HepG2 (cell line): ENCODE results near the gene DDOST. TPM values are rescaled to one million over a fixed set of nuclear protein-coding genes. Genes with fewer than 3 reads are reported as not detected.

Experiments
- GABPB1 ChIP-seq: IDR thresholded peaks from 2 replicates; pipeline ENCODE4 v1.6.1; 2016; ENCODE audit warnings: mild to moderate bottlenecking, missing genetic modification reagents, moderate library complexity, missing compliant biosample characterization
- PAXIP1 ChIP-seq: sonication (generic); formaldehyde crosslinking; conservative IDR thresholded peaks from 2 replicates; pipeline ENCODE4 v1.4.0; 2020; ENCODE audit warnings: mild to moderate bottlenecking, missing genetic modification reagents, moderate library complexity
- POLR2AphosphoS5 ChIP-seq: IDR thresholded peaks from 2 replicates; pipeline ENCODE4 v1.6.1; 2012; ENCODE audit warnings: low read depth, low read length
- REPIN1 ChIP-seq: sonication (generic); formaldehyde crosslinking; IDR thresholded peaks from 2 replicates; pipeline ENCODE4 v1.8.0; 2022; ENCODE audit warnings: missing genetic modification reagents, low read depth, mild to moderate bottlenecking, borderline replicate concordance
- SCMH1 ChIP-seq: sonication (generic); formaldehyde crosslinking; IDR thresholded peaks from 2 replicates; pipeline ENCODE4 v1.9.0; 2021; ENCODE audit warnings: missing genetic modification reagents, mild to moderate bottlenecking, borderline replicate concordance
- SPEN ChIP-seq: sonication (generic); formaldehyde crosslinking; IDR thresholded peaks from 2 replicates; pipeline ENCODE4 v1.5.1; 2020; ENCODE audit warnings: low read depth, mild to moderate bottlenecking, missing genetic modification reagents
- THAP8 ChIP-seq: sonication (generic); formaldehyde crosslinking; IDR thresholded peaks from 2 replicates; pipeline ENCODE4 v1.5.1; 2020; ENCODE audit warnings: missing genetic modification reagents, mild to moderate bottlenecking, borderline replicate concordance
- USF2 ChIP-seq, 2 experiments: sonication (generic) in 1 of 2; formaldehyde crosslinking in 1 of 2; IDR thresholded peaks; 2 replicates each; pipeline versions ENCODE4 v1.5.1 to v1.6.1; 2011 to 2020; ENCODE audit warnings: borderline replicate concordance in 1 of 2, low read depth in 1 of 2, low read length in 1 of 2, mild to moderate bottlenecking in 1 of 2, missing genetic modification reagents in 1 of 2, moderate library complexity in 1 of 2
- ZNF251 ChIP-seq: sonication (generic); formaldehyde crosslinking; IDR thresholded peaks from 2 replicates; pipeline ENCODE4 v1.9.0; 2021; ENCODE audit warnings: mild to moderate bottlenecking, missing genetic modification reagents
- polyA plus RNA-seq, 8 experiments: library from polyadenylated mRNA; depleted of rRNA in 3 of 8; stranded (reverse) in 7 of 8; unstranded in 1 of 8; fragments of >200 nt; fragmentation: Illumina TruSeq in 4 of 8; extraction: Trizol in 4 of 8; gene quantifications; 2 replicates each; pipeline versions ENCODE4 v1.2.1 to v1.2.3, GENCODE V29; 2011 to 2016; ENCODE audit warnings: low read depth in 4 of 8, missing spikeins in 1 of 8, mixed read lengths in 1 of 8; ENCODE audit not compliant: insufficient read depth in 1 of 8
- total RNA-seq, 5 experiments: library from RNA; depleted of rRNA; stranded (reverse); fragments of >200 nt; fragmentation: Illumina TruSeq; extraction: Trizol; gene quantifications; 2 replicates each; pipeline ENCODE4 v1.2.3, GENCODE V29; 2016; ENCODE audit warnings: low read depth in 1 of 5
- TF ChIP-seq, protein P1 (sequence below), 2 experiments: fragments of 450-650 bp in 1 of 2; sonication (generic) in 1 of 2; formaldehyde crosslinking in 1 of 2; IDR thresholded peaks; 2 replicates each; pipeline versions ENCODE4 v1.6.1 to v1.8.0; 2016 to 2022; ENCODE audit warnings: antibody characterized with exemption in 1 of 2, mild to moderate bottlenecking in 1 of 2, missing genetic modification reagents in 1 of 2

Gene DDOST
- total and polyA plus RNA-seq, 2 of the 13 experiments (the other 11 are each of a cell fraction or from before 2014, with no cell fraction given), result 335 to 494 TPM

DNA sequence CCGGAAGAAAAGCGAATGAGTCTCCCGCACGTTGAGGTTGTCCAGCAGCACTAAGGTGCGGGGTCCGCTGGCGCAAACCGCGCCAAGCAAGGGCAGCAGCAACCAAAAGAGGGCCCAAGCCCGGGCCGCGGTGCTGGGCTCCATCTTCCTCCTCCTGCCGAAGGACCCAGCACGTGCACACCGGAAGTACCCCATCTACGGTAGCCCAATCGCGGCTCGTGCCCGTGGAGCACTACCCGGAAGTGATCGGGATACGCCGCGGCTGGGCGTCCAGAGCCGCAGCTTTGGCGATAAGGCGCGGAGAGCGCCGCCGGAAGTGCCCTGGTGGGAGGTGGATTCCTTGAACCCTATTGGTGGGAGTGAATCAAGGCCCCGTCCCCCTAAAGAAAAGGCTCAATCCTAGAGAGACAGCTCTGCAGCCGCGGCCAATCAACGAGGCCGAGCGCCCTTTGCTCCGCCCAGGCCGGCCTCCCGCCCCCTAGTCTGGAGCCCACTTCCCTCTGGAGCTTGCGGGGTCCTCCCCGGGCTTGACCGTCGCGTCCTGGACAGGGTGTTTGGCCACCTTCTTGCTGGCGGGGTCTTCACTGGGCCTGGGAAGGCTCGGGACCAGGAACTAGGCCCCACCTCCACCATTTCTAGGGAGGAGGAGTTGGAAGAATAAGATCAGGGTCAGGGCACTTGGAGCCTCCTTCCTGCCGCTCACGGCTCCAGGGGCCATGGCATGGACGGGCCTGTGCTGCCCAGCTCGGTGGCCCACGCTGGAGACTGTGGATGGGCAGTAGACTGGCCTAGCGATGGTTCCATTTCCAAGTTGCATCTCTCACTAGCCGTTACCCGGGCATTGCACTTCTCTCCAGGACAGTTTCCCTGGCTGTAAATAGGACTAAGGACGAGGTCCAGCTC lies at the start of gene DDOST (continued):
- TF ChIP-seq, protein P1, sequence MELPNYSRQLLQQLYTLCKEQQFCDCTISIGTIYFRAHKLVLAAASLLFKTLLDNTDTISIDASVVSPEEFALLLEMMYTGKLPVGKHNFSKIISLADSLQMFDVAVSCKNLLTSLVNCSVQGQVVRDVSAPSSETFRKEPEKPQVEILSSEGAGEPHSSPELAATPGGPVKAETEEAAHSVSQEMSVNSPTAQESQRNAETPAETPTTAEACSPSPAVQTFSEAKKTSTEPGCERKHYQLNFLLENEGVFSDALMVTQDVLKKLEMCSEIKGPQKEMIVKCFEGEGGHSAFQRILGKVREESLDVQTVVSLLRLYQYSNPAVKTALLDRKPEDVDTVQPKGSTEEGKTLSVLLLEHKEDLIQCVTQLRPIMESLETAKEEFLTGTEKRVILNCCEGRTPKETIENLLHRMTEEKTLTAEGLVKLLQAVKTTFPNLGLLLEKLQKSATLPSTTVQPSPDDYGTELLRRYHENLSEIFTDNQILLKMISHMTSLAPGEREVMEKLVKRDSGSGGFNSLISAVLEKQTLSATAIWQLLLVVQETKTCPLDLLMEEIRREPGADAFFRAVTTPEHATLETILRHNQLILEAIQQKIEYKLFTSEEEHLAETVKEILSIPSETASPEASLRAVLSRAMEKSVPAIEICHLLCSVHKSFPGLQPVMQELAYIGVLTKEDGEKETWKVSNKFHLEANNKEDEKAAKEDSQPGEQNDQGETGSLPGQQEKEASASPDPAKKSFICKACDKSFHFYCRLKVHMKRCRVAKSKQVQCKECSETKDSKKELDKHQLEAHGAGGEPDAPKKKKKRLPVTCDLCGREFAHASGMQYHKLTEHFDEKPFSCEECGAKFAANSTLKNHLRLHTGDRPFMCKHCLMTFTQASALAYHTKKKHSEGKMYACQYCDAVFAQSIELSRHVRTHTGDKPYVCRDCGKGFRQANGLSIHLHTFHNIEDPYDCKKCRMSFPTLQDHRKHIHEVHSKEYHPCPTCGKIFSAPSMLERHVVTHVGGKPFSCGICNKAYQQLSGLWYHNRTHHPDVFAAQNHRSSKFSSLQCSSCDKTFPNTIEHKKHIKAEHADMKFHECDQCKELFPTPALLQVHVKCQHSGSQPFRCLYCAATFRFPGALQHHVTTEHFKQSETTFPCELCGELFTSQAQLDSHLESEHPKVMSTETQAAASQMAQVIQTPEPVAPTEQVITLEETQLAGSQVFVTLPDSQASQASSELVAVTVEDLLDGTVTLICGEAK (IDR thresholded peaks at IDR 0.05), result peak; percentile 87
- TF ChIP-seq, protein P1 (CRISPR knock-in tag; IDR thresholded peaks at IDR 0.05), result no peak; the same call in 1 of the 2 replicates
- peak; percentile 47; the same call in 1 of the 2 replicates for TF ChIP-seq PAXIP1 (CRISPR knock-in tag)
- TF ChIP-seq POLR2AphosphoS5, result peak; percentile 85
- TF ChIP-seq GABPB1 (CRISPR knock-in tag), result peak; percentile 99
- no peak for TF ChIP-seq USF2 (IDR thresholded peaks at IDR 0.05; ENCODE audit: low read depth, low read length)
- peak; percentile 22; the same call in 1 of the 2 replicates for TF ChIP-seq USF2 (CRISPR knock-in tag; IDR thresholded peaks at IDR 0.05; ENCODE audit: borderline replicate concordance)
- 0 out of 2 replicates have a peak, but pooled peaks have one; percentile 28 for TF ChIP-seq THAP8
- TF ChIP-seq REPIN1 (CRISPR knock-in tag), result peak; percentile 72; the same call in 1 of the 2 replicates
- peak; percentile 74; the same call in 1 of the 2 replicates for TF ChIP-seq SPEN
- TF ChIP-seq SCMH1 (CRISPR knock-in tag), result no peak
- TF ChIP-seq ZNF251 (CRISPR knock-in tag), result no peak
